SK-N-MC (cell line): Measurements from ENCODE around the gene ADARB1.

Experiments used
- EZH2 ChIP-seq: fragments of 200-600 bp; sonication (generic); IDR thresholded peaks from one replicate; pipeline ENCODE4 v1.6.1; 2017; ENCODE audit warnings: antibody characterized with exemption
- POLR2AphosphoS5 ChIP-seq: IDR thresholded peaks from 2 replicates; pipeline ENCODE4 v1.6.1; 2012; ENCODE audit warnings: mild to moderate bottlenecking, low read depth, low read length, borderline replicate concordance

- TF ChIP-seq EZH2 (no peak), POLR2AphosphoS5 (no peak)
Measured at GRCh38 chr21:45069085-45069484, 5.3 kb upstream of the ADARB1 start.
